NOMO-1 treated with dmso at 0.1 percent for 144 hours (cell line): ENCODE data around the gene LDLR.
"Not testable (repeated sequence)": the region's sequence is repeated elsewhere in the genome, so short reads cannot be mapped to it uniquely, and the experiment has no call there.

ENCODE experiments used
- DNase-seq: peaks from one replicate; lab custom pipeline; 2025; ENCODE audit not compliant: unreplicated experiment; lab: John Stamatoyannopoulos, UW

Gene LDLR

GRCh38 chr19:11103667-11104066, 14.4 kb downstream of the LDLR start:
- not testable (repeated sequence) for DNase-seq

GRCh38 chr19:11105014-11105636, 15.9 kb downstream of the LDLR start:
- no peak for DNase-seq

- DNase-seq = no peak
Measured at GRCh38 chr19:11106477-11106876, 17.2 kb downstream of the LDLR start.

- no peak for DNase-seq
Measured at GRCh38 chr19:11108746-11109145, 19.5 kb downstream of the LDLR start.

- no peak for DNase-seq
Measured at GRCh38 chr19:11111117-11111770, 22.0 kb downstream of the LDLR start.

- DNase-seq = no peak
Measured at GRCh38 chr19:11111771-11112144, 22.5 kb downstream of the LDLR start.

GRCh38 chr19:11113140-11113708, 24.0 kb downstream of the LDLR start:
- DNase-seq = no peak

GRCh38 chr19:11115042-11115441, 25.8 kb downstream of the LDLR start:
- no peak for DNase-seq

- DNase-seq = no peak
Measured at GRCh38 chr19:11115895-11116446, 26.7 kb downstream of the LDLR start.

GRCh38 chr19:11116507-11116906, 27.2 kb downstream of the LDLR start:
- no peak for DNase-seq

GRCh38 chr19:11121963-11122362, 32.7 kb downstream of the LDLR start:
- DNase-seq = not testable (repeated sequence)

- DNase-seq = no peak
Measured at GRCh38 chr19:11123114-11123513, 33.9 kb downstream of the LDLR start.

GRCh38 chr19:11124157-11124556, 34.9 kb downstream of the LDLR start:
- DNase-seq = not testable (repeated sequence)

- DNase-seq = no peak
Measured at GRCh38 chr19:11125994-11126685, 36.9 kb downstream of the LDLR start.

GRCh38 chr19:11127905-11128304, 38.6 kb downstream of the LDLR start:
- DNase-seq = no peak

- peak; percentile 44 for DNase-seq
Measured at GRCh38 chr19:11130824-11131455, 41.7 kb downstream of the LDLR start.

GRCh38 chr19:11131471-11131870, 42.2 kb downstream of the LDLR start:
- DNase-seq = no peak

GRCh38 chr19:11136400-11137101, 47.3 kb downstream of the LDLR start:
- DNase-seq = no peak

GRCh38 chr19:11137542-11138384, 48.5 kb downstream of the LDLR start:
- DNase-seq = peak; percentile 64
